Stimulated activated CD4-positive, alpha-beta T cell treated with anti-CD3 and anti-CD28 coated beads, Interleukin-1b, Interleukin-23, amount 100 ng/mL, for 4 hours (primary cell): ENCODE measurements around the gene MACF1.
"Not testable (repeated sequence)": the region's sequence is repeated elsewhere in the genome, so short reads cannot be mapped to it uniquely, and the experiment has no call there.

Experiments
- DNase-seq, 2 donors: peaks; one replicate each; pipeline ENCODE4 v3.0.0-alpha.2; 2020; ENCODE audit warnings: low read depth in 2 of 2

The MACF1 gene

GRCh38 chr1:39181311-39181710 is 23.2 kb upstream of the MACF1 start:
- DNase-seq = no peak

GRCh38 chr1:39182804-39183203 is 21.7 kb upstream of the MACF1 start:
- no peak for DNase-seq

GRCh38 chr1:39183503-39184353 is 20.8 kb upstream of the MACF1 start:
- peak; percentile 59 to 68 for DNase-seq

GRCh38 chr1:39184354-39184818 is 20.1 kb upstream of the MACF1 start:
- DNase-seq = no peak

- no peak for DNase-seq
Observed at GRCh38 chr1:39187275-39188046, 17.0 kb upstream of the MACF1 start.

- DNase-seq = no peak
Observed at GRCh38 chr1:39189592-39190041, 14.9 kb upstream of the MACF1 start.

GRCh38 chr1:39190096-39190495 is 14.4 kb upstream of the MACF1 start:
- no peak for DNase-seq

- no peak for DNase-seq
Observed at GRCh38 chr1:39194398-39195051, 10.0 kb upstream of the MACF1 start.

- DNase-seq = no peak
Observed at GRCh38 chr1:39195166-39196111, 9.1 kb upstream of the MACF1 start.

- DNase-seq = no peak
Observed at GRCh38 chr1:39196244-39197215, 8.0 kb upstream of the MACF1 start.

- DNase-seq = no peak
Observed at GRCh38 chr1:39199593-39199992, 4.9 kb upstream of the MACF1 start.

- DNase-seq = peak in 1 of 2 donors; percentile 47
Observed at GRCh38 chr1:39205102-39205780, 746 bp downstream of the MACF1 start.

GRCh38 chr1:39205781-39206464 is 1.4 kb downstream of the MACF1 start:
- no peak for DNase-seq

- DNase-seq = not testable (repeated sequence)
Observed at GRCh38 chr1:39208360-39208759, 3.9 kb downstream of the MACF1 start.

GRCh38 chr1:39210649-39211048 is 6.2 kb downstream of the MACF1 start:
- DNase-seq = no peak

GRCh38 chr1:39212499-39212898 is 8.0 kb downstream of the MACF1 start:
- no peak for DNase-seq

- no peak for DNase-seq
Observed at GRCh38 chr1:39213511-39214002, 9.1 kb downstream of the MACF1 start.

GRCh38 chr1:39214021-39214713 is 9.7 kb downstream of the MACF1 start:
- no peak for DNase-seq
